ENCODE data around the gene TRIM15. TPM values are rescaled to one million over a fixed set of nuclear protein-coding genes. Genes with fewer than 3 reads are reported as not detected.

The TRIM15 gene
- total and polyA plus RNA-seq, 2 donors (not counting 3 experiments of a cell fraction or from before 2014, with no cell fraction given), result not detected

- intact Hi-C loops (cut with micrococcal nuclease), result no loop called here
- Histone ChIP-seq H3K36me3 (ENCODE audit: control insufficient read depth in 2 of 2, extremely low read depth in 1 of 2, insufficient read depth in 2 of 2, low read length in 2 of 2) (peaks cover 14 to 19% of the 10 kb centered on the region in 2 experiments), H3K9ac (replicated peaks; ENCODE audit: extremely low read depth, insufficient read depth, low read length) (no peak overlapping the region), H3K79me2 (ENCODE audit: control insufficient read depth, insufficient read depth, low read length) (peaks cover 9% of the 10 kb centered on the region), H3K9me1 (replicated peaks; ENCODE audit: control insufficient read depth, extremely low read depth, insufficient read depth, low read length) (no peaks in the 10 kb centered on the region), H4K20me1 (replicated peaks; ENCODE audit: control insufficient read depth, extremely low read depth, insufficient read depth, low read length) (no peaks in the 10 kb centered on the region), H3K4me2 (ENCODE audit: insufficient read depth, low read length) (no peak overlapping the region), H2AFZ (ENCODE audit: low read depth, low read length) (no peak overlapping the region), H3K27ac (ENCODE audit: insufficient read depth, low read depth, low read length) (no peak overlapping the region), H3K4me3 (replicated peaks in 1 of 3; ENCODE audit: insufficient read depth in 1 of 3, low read depth in 1 of 3, low read length in 3 of 3) (no peak overlapping the region), H3K4me1 (ENCODE audit: control insufficient read depth, extremely low read depth, insufficient read depth, low read length) (no peaks in the 10 kb centered on the region), H3K27me3 (ENCODE audit: control insufficient read depth in 2 of 2, insufficient read depth in 2 of 2, low read length in 2 of 2) (no peaks in the 10 kb centered on the region), H3K9me3 (replicated peaks; ENCODE audit: control insufficient read depth, insufficient read depth, low read length) (no peaks in the 10 kb centered on the region)
- ChIA-PET POLR2A (no interaction called here), CTCF (no interaction called here)
- DNase-seq (ENCODE audit: low read depth, low spot score), result no peak
- TF ChIP-seq JUN (IDR thresholded peaks at IDR 0.05; ENCODE audit: borderline replicate concordance, insufficient read depth, insufficient read length, low read depth) (no peak), FOS (IDR thresholded peaks at IDR 0.05; ENCODE audit: borderline replicate concordance, insufficient read depth, low read length) (no peak), POLR2AphosphoS5 (IDR thresholded peaks at IDR 0.05; ENCODE audit: insufficient read depth, low read depth, low read length) (no peak), CTCF (IDR thresholded peaks at IDR 0.05; ENCODE audit: extremely low read depth in 1 of 2, insufficient read depth in 1 of 2, low read depth in 1 of 2, low read length in 2 of 2) (no peak), GATA2 (IDR thresholded peaks at IDR 0.05; ENCODE audit: insufficient read depth, insufficient read length, low read depth, low read length) (no peak), EZH2 (IDR thresholded peaks at IDR 0.05; ENCODE audit: borderline replicate concordance, low read depth, low read length, severe bottlenecking) (no peak), MYC (IDR thresholded peaks at IDR 0.05; ENCODE audit: low read depth, low read length) (no peak), POLR2A (IDR thresholded peaks at IDR 0.05; ENCODE audit: low read depth, low read length) (no peak), MAX (IDR thresholded peaks at IDR 0.05; ENCODE audit: insufficient read depth, insufficient read length) (no peak)
- BruUV-seq (replicated peaks), result no TSS peak
- FAIRE-seq, result no peak
- dilution Hi-C loops (cut with MboI; ENCODE audit: extremely low pct_ligation_motif_present, low sequenced_read_pairs), result no loop called here
Observed at GRCh38 chr6:30200551-30201281, 37.4 kb downstream of the TRIM15 start.

All from endothelial cell of umbilical vein (primary cell).